NCI-H748 (cell line): Measurements from ENCODE around the gene MAP1LC3B.
"Not testable (repeated sequence)": the region's sequence is repeated elsewhere in the genome, so short reads cannot be mapped to it uniquely, and the experiment has no call there.

Source experiments
- DNase-seq: peaks from one replicate; lab custom pipeline; 2025; ENCODE audit not compliant: unreplicated experiment; lab: John Stamatoyannopoulos, UW

MAP1LC3B gene

DNA sequence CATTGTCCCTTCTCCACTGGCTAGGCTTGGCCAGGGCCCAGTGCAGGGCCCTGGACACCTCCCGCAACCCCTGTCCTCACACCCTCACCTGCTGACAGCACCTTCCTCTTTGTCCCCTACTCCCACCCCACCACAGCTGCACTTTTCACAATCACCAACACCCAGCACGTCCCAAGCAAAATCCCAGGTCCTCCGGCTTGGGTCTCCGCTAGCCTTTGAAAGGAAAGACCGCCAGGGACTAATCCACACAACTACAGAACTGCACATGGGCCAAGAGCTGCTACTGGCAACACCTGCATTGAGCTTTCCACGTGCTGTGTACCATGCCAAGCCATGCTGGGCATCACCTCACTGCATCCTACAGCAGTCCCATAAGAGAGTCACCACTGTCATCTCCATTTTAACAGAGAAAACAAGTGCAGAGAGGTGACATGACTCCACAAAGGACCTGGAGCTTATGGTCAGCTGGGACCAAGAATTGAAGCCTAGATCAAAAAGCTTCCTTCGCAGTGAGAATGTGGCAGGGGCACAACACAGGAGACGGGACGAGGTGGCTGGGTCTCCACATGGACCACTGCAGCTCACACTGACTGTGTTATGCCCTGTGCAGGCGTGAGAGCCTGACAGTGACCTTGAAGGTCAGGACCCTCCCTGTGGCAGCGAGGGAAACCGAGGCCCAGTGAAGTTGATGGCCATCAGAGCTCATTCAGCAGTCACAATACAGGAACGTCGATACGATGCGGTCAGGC, 31.1 kb upstream of the MAP1LC3B start:
- no peak for DNase-seq

DNA sequence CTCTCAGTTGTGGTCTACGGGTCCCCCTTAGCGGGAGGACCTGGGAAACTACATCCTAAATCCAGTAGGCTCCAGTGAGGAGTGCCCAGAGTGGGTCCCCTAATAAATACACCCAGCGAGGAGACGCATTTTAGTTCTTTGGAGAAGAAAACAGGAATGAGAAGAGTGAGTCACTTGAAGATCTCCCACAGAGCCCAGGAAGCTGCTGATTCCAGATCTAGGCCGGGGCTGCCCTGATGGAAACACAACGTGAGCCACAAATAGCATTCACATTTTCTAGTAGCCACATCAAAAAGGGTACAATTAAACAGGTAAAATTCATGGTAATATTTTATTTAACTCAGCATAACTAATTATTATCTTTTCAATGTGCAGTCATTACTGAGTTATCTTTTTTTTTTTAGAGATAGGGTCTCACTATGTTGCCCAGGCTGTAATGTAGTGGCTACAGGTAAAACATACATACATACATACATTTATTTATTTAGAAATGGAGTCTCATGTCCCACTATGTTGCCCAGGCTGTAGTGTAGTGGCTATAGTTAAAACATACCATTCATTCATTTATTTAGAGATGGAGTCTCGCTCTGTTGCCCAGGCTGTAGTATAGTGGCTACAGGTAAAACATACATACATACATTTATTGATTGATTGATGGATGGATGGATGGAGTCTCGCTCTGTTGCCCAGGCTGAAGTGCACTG, 30.1 kb upstream of the MAP1LC3B start:
- no peak for DNase-seq

DNA sequence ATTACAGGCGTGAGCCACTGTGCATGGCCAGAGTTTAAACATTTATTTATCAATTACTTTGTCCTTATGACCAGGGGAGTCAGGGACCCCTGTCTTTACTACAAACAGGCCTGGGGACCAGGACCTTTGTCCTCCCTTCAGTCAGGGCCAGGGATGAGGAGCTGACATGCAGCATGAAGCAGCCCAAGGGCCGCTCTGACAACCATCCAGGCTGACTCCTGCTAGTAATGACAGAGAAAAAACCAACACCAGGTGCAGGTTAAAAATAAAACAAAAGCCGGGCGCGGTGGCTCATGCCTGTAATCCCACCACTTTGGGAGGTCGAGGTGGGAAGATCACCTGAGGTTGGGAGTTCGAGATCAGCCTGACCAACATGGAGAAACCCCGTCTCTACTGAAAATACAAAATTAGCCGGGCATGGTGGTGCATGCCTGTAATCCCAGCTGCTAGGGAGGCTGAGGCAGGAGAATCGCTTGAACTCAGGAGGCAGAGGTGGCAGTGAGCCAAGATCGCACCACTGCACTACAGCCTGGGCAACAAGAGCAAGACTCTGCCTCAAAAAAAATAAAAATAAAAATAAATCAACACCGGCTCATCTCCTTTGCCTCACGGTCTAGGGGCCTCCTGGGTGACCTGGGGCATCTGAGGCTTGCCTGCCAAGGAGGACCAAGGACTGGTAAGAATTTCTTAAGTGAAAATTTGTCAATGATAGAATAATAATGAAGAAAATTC, 29.1 kb upstream of the MAP1LC3B start:
- not testable (repeated sequence) for DNase-seq

DNA sequence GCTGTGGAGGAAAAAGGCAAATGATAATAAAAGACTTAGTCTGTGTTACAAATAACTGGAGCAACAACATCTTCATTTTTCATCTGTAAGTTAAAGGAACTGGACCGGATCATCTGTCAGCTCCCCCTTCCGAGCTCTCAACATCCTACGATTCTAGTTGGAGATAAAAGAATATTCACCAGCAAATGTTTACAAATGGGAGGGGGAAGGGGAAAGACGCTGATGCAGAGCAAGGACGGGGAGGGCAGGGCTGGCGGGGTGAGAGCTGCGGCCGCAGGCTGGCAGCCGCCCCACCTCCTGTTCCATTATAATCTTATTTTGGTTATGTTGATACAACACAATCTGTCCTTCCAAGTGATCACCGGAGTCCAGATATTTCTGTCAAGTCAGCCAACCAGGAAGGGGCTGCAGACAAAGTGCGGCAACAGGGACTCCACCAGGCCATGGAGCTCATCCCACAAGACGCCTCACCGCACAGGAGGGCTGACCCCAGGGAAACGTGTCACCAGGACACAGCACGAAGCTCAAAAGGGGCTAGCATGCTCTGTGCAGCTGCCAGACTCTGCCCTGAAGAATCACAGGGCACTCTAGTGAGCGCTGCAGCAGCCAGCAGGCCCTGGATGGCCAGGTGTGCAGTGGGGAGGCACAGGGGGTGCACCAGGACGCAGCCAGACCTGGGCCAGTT, 28.2 kb upstream of the MAP1LC3B start:
- no peak for DNase-seq

DNA sequence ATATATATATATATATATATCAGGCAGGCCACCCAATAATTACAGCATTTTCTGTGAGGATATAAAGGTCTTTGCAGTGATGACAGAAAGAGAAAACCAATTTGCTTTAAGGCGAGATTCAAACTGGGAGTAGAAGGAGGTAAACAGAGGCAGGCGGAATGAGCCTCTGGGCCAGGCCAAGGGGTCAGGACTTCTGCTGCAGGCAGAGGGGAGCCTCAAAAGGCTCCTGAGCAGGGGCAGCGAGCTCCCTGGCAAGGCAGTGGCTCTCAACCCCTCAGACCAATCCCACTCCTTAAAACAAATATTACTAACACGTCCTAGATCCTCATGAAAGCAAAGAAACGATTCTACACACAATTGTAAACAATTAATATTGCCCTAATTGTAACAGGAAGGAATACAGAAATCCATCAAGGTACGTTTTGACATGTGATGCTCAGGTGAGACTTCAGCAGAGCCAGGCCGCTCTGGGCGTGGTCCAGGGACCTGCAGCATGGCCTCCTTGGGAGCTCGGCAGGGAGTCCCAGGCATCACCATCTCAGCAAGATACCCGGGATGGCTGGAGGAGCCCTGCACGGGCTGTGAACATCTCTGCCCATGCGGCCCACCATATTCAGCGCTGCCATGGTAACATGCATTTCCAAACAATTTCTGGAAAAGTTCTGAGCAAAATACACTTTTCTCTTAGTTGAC, 27.0 kb upstream of the MAP1LC3B start:
- no peak for DNase-seq

DNA sequence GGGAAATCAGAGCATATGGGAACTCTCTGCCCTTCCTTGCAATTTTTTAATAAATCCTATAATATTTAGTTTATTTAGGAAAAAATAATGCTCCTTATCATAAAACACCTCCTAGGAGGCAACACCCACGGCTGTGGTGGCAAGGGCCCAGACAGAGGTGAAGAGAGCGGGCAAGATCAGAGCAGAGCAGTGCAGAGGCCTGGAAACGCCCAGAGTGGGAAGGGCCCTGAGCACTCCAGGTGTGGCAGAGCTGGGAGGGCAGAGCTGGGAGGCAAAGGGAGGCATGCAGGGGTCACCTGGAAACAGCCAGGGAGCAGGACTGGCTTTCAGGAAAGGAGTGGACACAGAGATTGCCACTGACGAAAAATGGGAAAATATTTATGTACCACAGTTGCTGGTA, 25.8 kb upstream of the MAP1LC3B start:
- no peak for DNase-seq

DNA sequence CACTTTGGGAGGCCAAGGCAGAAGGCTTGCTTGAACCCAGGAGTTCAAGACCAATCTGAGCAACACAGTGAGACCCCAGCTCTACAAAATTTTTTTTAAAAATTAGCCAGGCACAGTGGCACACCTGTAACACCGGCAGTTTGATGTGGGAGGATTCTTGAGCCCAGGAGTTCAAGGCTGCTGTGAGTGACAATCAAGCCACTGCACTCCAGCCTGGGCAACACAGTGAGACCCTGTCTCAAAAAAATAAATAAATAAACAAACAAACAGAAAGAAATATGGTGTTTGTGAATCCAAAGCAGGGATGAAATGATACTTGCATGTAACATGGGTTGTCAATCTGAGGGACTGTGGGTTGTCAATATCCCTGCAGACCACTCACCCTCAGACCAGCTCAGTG, 25.2 kb upstream of the MAP1LC3B start:
- DNase-seq: no peak

DNA sequence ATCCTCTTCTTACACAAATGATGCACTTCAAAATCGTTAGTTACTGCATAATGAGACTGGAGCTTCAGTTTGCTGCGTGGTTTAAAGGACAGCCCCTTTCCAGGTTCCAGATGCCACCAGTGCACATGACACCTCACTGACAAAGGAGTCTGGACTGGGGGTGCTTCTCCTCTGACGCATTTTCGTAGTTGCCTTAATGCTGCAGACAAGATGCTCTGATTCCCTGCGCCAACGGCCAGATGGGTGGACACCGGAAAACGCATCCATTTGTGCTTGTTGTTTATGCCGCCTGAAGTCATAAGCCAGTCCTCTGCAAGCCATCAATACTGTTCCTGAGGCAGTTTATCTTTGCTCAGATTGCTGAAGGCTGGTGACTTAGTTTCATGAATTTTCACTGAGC, 24.6 kb upstream of the MAP1LC3B start:
- no peak for DNase-seq

DNA sequence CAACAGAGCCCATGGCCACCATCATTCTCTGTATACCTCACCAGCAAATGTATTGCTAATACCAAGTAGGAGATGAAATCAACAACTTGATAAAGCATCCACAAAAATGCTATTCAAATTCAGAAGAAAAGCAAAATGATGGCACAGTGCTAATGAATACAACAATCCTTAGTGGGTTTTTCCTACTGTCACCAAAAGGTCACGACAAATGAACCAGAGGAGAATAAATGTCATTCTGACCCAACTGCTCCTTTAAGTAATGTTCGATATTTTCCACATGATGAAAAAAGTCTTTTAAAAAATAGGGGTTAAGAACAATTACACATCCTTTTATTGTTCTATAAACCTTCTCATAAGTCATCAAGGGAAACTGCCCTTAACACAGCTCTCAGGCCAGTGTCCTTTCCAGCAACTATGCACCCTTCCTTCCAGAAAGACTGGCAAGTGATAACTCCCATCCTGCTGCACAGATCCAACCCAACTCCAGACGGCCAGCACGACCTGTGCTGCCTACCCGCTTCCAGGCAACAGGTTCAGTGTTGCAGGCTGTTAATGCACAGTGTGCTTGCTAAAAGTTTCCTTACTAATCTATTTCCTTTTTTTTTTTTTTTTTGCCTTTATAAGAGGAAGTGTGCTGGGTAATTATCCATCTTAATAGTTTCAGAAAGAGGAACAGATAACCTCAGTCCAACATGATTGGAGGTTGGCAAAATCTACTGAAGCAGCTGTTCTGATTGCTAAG, 23.9 kb upstream of the MAP1LC3B start:
- DNase-seq: no peak

DNA sequence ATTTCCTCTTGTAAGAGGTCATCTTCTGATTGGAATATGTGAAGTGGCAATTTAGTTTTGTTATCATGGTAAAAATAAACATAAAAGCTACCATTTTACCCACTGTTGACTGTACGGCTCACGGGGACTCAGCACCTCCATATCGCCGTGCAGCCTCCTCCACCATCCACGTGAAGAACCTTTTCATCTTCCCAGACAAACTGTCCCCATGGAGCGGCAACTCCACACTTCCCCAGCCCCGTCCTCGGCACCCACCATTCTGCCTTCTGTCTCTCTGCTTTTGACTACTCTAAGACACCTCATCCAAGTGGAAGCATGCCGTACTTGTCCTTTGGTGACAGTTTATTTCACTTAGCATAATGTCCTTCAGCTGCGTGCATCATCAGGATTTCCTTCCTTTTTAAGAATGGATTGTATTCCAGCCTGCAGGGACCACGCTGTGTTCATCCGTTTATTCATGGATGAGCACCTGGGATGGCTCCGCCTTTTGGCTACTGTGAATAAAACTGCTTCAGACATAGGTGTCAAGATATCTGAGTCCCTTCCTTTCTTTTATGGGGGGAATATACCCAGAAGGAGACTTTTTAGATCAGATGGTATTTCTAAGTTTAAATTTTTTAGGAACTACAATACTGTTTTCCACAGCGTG, 22.9 kb upstream of the MAP1LC3B start:
- no peak for DNase-seq

DNA sequence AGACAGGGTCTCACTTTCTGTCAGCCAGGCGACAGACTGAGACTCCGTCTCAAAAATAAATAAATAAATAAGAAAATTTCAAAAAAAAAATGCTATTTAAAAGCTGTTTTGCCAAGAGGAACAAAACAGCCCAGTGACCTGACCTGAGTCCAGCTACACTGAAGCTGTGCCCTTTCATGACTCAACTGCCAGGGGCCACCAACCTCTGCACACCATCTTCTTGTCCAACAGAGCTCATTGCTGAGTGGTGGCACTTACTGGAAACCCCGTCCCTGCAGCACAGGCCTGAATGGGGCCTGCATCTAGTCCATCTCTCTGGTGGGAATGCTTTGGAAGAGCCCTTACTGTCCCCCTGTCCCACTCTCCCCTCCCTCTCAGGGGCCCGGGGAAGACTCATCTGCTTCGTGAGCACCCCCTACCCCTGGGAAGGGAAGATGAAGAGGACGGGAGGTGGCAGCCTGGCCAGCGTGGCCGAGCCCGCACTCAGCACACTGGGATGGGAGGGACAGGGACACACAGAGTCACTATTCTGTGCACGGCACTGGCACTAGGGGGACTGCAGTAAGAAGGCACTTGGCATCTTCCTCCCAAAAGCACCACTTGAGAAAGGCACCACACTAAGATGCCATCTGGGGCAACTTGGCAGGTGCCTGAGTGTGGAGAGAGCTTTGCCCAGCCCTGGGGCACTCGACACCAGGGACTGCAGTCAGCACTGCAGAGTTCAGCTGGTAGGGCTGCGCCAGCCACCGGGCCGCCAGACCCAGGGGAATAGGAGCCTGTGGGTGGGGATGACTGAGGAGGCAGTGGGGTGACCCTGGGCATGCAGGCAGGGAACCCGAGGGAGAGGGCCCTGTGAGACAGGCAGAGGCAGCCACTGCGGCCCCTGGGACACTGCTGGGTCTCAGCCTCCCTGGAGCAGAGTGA, 22.1 kb upstream of the MAP1LC3B start:
- DNase-seq: no peak

DNA sequence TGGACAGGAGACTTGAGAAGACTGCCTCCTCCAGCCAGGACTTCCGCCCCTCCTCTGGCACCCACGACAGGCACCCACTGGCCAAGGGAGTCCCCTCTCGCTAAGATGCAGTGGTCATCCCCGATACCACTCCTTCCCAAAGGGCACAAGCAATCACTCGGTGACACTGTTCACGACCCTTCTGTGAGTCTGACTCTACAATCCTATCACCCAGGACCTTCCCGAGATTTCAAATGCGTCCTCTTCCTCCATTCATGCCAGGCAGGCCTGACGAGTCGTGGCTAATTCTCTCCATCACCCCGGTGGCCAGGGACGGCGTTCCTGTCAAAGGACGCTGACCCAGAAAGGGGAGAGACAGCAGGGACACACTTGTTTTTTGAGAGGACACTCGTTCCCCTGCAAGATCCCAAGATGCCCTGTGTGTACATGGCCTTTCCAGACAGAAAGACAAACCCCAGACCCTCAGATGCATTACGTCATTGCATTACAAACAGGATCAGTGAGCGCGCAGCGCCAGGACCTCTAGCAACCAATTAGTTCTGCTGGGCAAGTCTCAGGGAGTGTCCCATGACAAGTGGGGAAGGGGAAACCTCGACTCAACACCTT, 20.8 kb upstream of the MAP1LC3B start:
- DNase-seq: no peak

DNA sequence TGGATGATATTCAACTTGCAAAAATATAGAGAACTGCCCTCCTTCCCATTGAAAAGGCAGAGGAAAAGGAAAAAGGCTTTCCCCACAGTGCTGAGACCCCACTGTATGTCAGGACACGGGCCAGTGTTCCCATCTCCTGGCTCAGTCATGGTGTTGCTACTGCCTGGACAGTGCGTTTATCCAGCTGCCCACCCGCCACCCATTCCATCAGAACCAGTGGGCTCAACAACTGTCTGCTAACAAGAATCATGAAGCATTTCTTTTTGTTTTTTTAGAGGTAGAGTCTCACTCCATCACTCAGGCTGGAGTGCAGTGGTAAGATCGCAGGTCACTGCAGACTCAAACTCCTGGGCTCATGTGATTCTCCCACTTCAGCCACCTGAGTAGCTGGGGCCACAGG, 19.8 kb upstream of the MAP1LC3B start:
- DNase-seq: no peak

DNA sequence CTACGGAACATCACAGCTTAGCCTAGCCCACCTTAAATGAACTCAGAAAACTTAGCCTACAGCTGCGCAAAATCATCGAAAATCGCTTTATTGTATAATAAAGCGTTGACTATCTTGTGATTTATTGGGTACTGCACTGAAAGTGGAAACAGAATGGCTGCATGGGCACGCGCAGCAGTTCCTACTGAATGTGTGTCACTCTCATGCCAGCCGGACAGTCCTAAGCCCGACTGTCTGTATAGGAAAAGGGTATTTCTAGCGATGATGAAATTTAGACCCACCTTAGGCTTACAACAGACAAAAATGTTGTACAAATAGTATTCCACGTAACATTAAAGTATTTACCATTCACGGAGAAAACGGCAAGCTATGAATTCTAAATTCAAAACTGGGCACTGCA, 17.8 kb upstream of the MAP1LC3B start:
- no peak for DNase-seq

DNA sequence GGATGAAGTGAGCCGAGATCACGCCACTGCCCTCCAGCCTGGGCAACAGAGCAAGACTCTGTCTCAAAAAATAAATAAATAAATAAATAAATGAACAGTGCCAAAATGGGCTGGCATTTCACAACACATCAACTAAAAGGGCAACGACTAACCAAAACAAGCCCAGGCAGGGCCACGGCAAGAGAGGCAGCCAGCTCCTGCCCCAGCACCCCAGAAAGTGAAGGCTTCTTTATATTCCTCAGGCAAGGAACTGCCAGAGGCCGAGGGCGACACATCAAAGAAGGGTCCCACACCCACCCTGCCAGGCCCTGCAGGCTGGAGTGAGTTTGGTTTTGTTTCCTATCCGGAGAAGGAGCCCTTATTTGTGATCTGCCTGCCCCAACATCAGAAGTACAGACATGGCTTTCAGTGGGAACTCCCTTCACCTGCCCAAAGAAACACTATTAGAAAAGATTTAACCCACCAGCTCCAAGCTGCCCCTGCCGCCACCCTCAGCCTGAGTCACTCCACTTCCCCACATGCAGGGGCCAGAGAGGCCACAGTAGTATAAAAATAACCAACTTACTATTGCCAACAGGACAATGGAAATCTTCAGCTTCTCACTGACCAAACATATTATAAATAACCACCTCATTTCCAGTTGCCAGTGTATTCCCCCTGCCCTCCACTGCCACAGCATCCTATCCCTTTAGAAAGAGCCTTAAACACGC, 16.6 kb upstream of the MAP1LC3B start:
- no peak for DNase-seq

DNA sequence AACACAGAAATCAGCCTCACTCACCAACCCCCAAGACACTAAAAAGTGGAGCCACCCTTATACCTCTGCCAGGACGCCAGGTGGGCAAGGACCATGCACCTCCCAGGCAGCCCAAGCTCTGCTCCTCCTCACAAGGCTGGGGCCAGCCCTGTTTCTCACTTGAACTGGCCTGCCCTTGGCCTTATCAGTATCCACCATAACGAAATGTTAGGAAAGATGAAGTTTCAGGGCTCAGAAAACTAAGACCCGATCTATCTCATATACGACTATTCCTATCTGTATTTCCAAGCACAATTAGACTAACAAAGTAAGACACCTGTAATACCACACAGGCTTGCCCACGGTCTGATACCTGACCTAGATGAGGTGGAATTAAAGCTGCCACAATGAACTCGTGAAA, 15.5 kb upstream of the MAP1LC3B start:
- no peak for DNase-seq

DNA sequence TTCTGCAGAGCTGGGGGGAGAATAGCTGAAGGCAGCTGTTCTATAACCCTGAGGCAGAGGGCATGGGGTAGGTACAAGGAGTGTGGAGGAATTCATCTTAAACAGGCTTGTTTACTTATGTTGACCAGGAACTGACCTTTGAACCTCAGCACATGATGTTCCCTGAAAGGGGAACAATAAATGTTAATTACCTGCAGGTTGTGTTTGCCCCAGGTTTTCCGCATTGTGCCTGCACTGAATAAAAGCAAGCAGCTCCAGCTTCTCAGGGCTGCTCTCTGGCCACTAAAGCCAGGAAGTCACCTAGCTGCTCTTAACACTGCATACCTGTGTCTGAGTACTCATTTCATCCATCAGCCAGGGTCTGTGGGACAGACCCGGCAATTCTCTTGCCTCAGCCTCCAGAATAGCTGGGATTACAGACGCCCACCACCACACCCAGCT, 12.8 kb upstream of the MAP1LC3B start:
- not testable (repeated sequence) for DNase-seq

DNA sequence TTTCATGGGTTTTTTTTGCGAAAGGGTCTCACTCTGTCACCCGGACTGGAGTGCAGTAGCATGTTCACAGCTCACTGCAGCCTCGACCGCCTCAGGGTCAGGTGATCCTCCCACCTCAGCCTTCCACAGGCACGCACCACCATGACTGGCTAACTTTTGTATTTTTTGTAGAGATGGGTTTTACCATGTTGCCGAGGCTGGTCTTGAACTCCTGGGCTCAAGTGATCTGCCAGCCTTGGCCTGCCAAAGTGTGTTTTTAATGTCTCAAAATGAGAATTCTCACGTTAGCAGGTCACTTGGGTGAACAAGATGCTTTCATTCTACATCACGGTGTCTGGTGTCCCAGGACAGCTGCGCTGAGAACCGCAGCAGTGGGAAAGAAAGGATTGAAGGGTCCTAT, 11.7 kb upstream of the MAP1LC3B start:
- DNase-seq: no peak
